ENCODE results near the gene CLIC6. TPM values are rescaled to one million over a fixed set of nuclear protein-coding genes. Genes with fewer than 3 reads are reported as not detected.
A peak's percentile ranks its signal among the peaks of the same experiment; 100 is the strongest.

CLIC6 gene
- total and polyA plus RNA-seq, 9 of the 15 experiments (the other 6 are each of a cell fraction or from before 2014, with no cell fraction given), result not detected

- H3K9me1 ChIP-seq (ENCODE audit: control insufficient read depth, insufficient read depth, low read length), result no peaks in the 10 kb centered on the region
- 2% methylated on average over 9 of the region's 9 CpGs for WGBS (ENCODE audit: insufficient coverage, low coverage, missing lambda C conversion rate)
- no peaks in the 10 kb centered on the region for H3K36me3 ChIP-seq (ENCODE audit: control insufficient read depth, insufficient read depth, low read length)
- no peak overlapping the region for H3K27ac ChIP-seq (ENCODE audit: extremely low read depth, low read depth, low read length)
- intact Hi-C loops (cut with micrococcal nuclease), result no loop called here
- in situ Hi-C loops (cut with MboI), result no loop called here
- DNase-seq (ENCODE audit: extremely low read depth in 1 of 4, low spot score in 3 of 4), result no peak
- H3K9me3 ChIP-seq (replicated peaks; ENCODE audit: control insufficient read depth, insufficient read depth, low read depth, low read length), result no peaks in the 10 kb centered on the region
- TF ChIP-seq ZNF133 (CRISPR knock-in tag; IDR thresholded peaks at IDR 0.05) (no peak), DIDO1 (tag; IDR thresholded peaks at IDR 0.05; ENCODE audit: low read depth) (no peak)
- no peak overlapping the region for H2AFZ ChIP-seq (ENCODE audit: low read depth, low read length)
- peaks cover 0 to 4% of the 10 kb centered on the region in 2 experiments; a peak in 1 of 5 replicates for H3K4me1 ChIP-seq (replicated peaks in 1 of 2; ENCODE audit: control insufficient read depth in 2 of 2, insufficient read depth in 2 of 2, low read length in 2 of 2)
- no peaks in the 10 kb centered on the region for H3K79me2 ChIP-seq (ENCODE audit: control insufficient read depth, insufficient read depth, low read length)
- H3K27me3 ChIP-seq (ENCODE audit: control insufficient read depth in 2 of 2, insufficient read depth in 2 of 2, low read length in 2 of 2), result peaks cover 71 to 81% of the 10 kb centered on the region in 2 experiments
- FAIRE-seq, result peak; percentile 11
- peaks cover 4% of the 10 kb centered on the region; the same call in 1 of the 2 replicates for H4K20me1 ChIP-seq (replicated peaks; ENCODE audit: control insufficient read depth, insufficient read depth, low read length)
- ChIA-PET CTCF (ENCODE audit: low intra/inter-chr PET ratio) (no interaction called here), POLR2A (no interaction called here)
- H3K9ac ChIP-seq (ENCODE audit: insufficient read depth in 1 of 2, low read depth in 2 of 2, low read length in 2 of 2), result no peak overlapping the region
- ATAC-seq, result no peak
- H3K4me2 ChIP-seq (ENCODE audit: insufficient read depth, low read length), result no peak overlapping the region
- H3K4me3 ChIP-seq, result no peak overlapping the region
- BruUV-seq (replicated peaks), result no TSS peak
Observed at GRCh38 chr21:34705011-34705410, 36.2 kb downstream of the CLIC6 start.

- Histone ChIP-seq H3K4me2 (ENCODE audit: insufficient read depth, low read length) (no peak overlapping the region), H3K4me3 (no peak overlapping the region), H3K79me2 (ENCODE audit: control insufficient read depth, insufficient read depth, low read length) (no peaks in the 10 kb centered on the region), H3K9me1 (ENCODE audit: control insufficient read depth, insufficient read depth, low read length) (no peaks in the 10 kb centered on the region), H4K20me1 (replicated peaks; ENCODE audit: control insufficient read depth, insufficient read depth, low read length) (peaks cover 4% of the 10 kb centered on the region; the same call in 1 of the 2 replicates), H3K27ac (ENCODE audit: extremely low read depth, low read depth, low read length) (no peak overlapping the region), H3K36me3 (ENCODE audit: control insufficient read depth, insufficient read depth, low read length) (no peaks in the 10 kb centered on the region), H2AFZ (ENCODE audit: low read depth, low read length) (no peak overlapping the region), H3K4me1 (replicated peaks in 1 of 2; ENCODE audit: control insufficient read depth in 2 of 2, insufficient read depth in 2 of 2, low read length in 2 of 2) (peaks cover 0 to 4% of the 10 kb centered on the region in 2 experiments; a peak in 1 of 5 replicates), H3K27me3 (ENCODE audit: control insufficient read depth in 2 of 2, insufficient read depth in 2 of 2, low read length in 2 of 2) (peaks cover 69 to 90% of the 10 kb centered on the region in 2 experiments), H3K9ac (ENCODE audit: insufficient read depth in 1 of 2, low read depth in 2 of 2, low read length in 2 of 2) (no peak overlapping the region), H3K9me3 (replicated peaks; ENCODE audit: control insufficient read depth, insufficient read depth, low read depth, low read length) (no peaks in the 10 kb centered on the region)
- in situ Hi-C loops (cut with MboI) (no loop called here), intact Hi-C loops (cut with micrococcal nuclease) (no loop called here)
- ChIA-PET CTCF (ENCODE audit: low intra/inter-chr PET ratio) (no interaction called here), POLR2A (interaction anchor here (0.5 to 0.7 kb wide), 3 partner anchors 38 to 797 kb away, joined by 3 to 4 read pairs (median 3); no protein-coding TSS in a partner anchor)
- FAIRE-seq, result no peak
- DNase-seq (ENCODE audit: extremely low read depth in 1 of 4, low spot score in 3 of 4), result peak in 1 of 4 experiments; percentile 32
- BruUV-seq (replicated peaks), result no TSS peak
- TF ChIP-seq ARID1B (IDR thresholded peaks at IDR 0.05) (peak; percentile 63), PPARD (CRISPR knock-in tag; IDR thresholded peaks at IDR 0.05) (no peak), CBFA2T2 (conservative IDR thresholded peaks at IDR 0.05) (peak; percentile 37), NCOR1 (IDR thresholded peaks at IDR 0.05) (peak; percentile 30; the same call in 1 of the 2 replicates), SOX6 (IDR thresholded peaks at IDR 0.05) (peak; percentile 90), TRIM24 (IDR thresholded peaks at IDR 0.05) (peak in 1 of 2 experiments; percentile 23; a peak in 1 of 4 replicates), SMAD4 (CRISPR knock-in tag; conservative IDR thresholded peaks at IDR 0.05) (no peak), CBFA2T3 (IDR thresholded peaks at IDR 0.05) (peak; percentile 67), FOXA3 (CRISPR knock-in tag; conservative IDR thresholded peaks at IDR 0.05 in 1 of 2, IDR thresholded peaks at IDR 0.05 in 1 of 2) (peak in 1 of 2 experiments; percentile 38; a peak in 2 of 4 replicates), TCF3 (CRISPR knock-in tag; IDR thresholded peaks at IDR 0.05) (peak; percentile 46), GTF2F1 (IDR thresholded peaks at IDR 0.05; ENCODE audit: low read depth, low read length) (no peak), MIER1 (IDR thresholded peaks at IDR 0.05; ENCODE audit: low read depth) (no peak), TAL1 (IDR thresholded peaks at IDR 0.05) (peak; percentile 63), RHOXF2B (CRISPR knock-in tag; conservative IDR thresholded peaks at IDR 0.05) (no peak)
- TF ChIP-seq, protein P1, sequence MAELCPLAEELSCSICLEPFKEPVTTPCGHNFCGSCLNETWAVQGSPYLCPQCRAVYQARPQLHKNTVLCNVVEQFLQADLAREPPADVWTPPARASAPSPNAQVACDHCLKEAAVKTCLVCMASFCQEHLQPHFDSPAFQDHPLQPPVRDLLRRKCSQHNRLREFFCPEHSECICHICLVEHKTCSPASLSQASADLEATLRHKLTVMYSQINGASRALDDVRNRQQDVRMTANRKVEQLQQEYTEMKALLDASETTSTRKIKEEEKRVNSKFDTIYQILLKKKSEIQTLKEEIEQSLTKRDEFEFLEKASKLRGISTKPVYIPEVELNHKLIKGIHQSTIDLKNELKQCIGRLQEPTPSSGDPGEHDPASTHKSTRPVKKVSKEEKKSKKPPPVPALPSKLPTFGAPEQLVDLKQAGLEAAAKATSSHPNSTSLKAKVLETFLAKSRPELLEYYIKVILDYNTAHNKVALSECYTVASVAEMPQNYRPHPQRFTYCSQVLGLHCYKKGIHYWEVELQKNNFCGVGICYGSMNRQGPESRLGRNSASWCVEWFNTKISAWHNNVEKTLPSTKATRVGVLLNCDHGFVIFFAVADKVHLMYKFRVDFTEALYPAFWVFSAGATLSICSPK (IDR thresholded peaks at IDR 0.05; ENCODE audit: borderline replicate concordance), result no peak
- no peak for ATAC-seq
- 2% methylated on average over 4 of the region's 4 CpGs for WGBS (ENCODE audit: insufficient coverage, low coverage, missing lambda C conversion rate)
Observed at GRCh38 chr21:34706337-34706736, 37.5 kb downstream of the CLIC6 start.
